ENCODE measurements around the gene CCNE1. TPM values are rescaled to one million over a fixed set of nuclear protein-coding genes. Genes with fewer than 3 reads are reported as not detected.

CCNE1 gene
- total and polyA plus RNA-seq, 2 donors: 3.4 to 8.2 TPM

Other genes with a start within 250 kb of the CCNE1 start
- 85.0 TPM for gene POP4, start 205.7 kb upstream of the CCNE1 start, total RNA-seq
- gene POP4, start 205.7 kb upstream of the CCNE1 start, polyA plus RNA-seq: 76.3 TPM
- 17.8 TPM for gene PLEKHF1, start 146.5 kb upstream of the CCNE1 start, total RNA-seq
- gene PLEKHF1, start 146.5 kb upstream of the CCNE1 start, polyA plus RNA-seq: 35.4 TPM
- 18.1 TPM for gene C19orf12, start 96.7 kb upstream of the CCNE1 start, total RNA-seq
- 27.5 TPM for gene C19orf12, start 96.7 kb upstream of the CCNE1 start, polyA plus RNA-seq
- gene URI1, start 130.2 kb downstream of the CCNE1 start, total RNA-seq: 59.6 TPM
- 51.4 TPM for gene URI1, start 130.2 kb downstream of the CCNE1 start, polyA plus RNA-seq